Activated B cell treated with CpG ODN at 0.5 μM for 24 hours (primary cell): ENCODE results near the gene OR2T2. TPM values are rescaled to one million over a fixed set of nuclear protein-coding genes. Genes with fewer than 3 reads are reported as not detected.
"Not testable (repeated sequence)": the region's sequence is repeated elsewhere in the genome, so short reads cannot be mapped to it uniquely, and the experiment has no call there.

Experiments
- ATAC-seq: fragments of 200-7000 bp; cut with Tn5 transposase; one replicate; pipeline ENCODE4 v1.10.0; 2021; ENCODE audit warnings: low read depth, mild to moderate bottlenecking, moderate library complexity
- CTCF ChIA-PET: fragments of 350-600 bp; sonication (Branson Sonifier 250); formaldehyde crosslinking; loops from one replicate; lab custom pipeline; 2021; ENCODE audit warnings: antibody characterized with exemption; lab: Charles Lee
- POLR2A ChIA-PET: fragments of 350-600 bp; sonication (Branson Sonifier 250); formaldehyde crosslinking; loops from one replicate; lab custom pipeline; 2021; ENCODE audit warnings: antibody characterized with exemption; lab: Charles Lee
- DNase-seq: peaks from one replicate; pipeline ENCODE4 v3.0.0; 2022
- H3K27ac Mint-ChIP-seq: one replicate; pipeline ENCODE4 v1.8.0; 2020; ENCODE audit warnings: mixed read lengths
- H3K27me3 Mint-ChIP-seq: one replicate; pipeline ENCODE4 v1.8.0; 2021; ENCODE audit warnings: mixed read lengths
- H3K36me3 Mint-ChIP-seq: one replicate; pipeline ENCODE4 v1.8.0; 2021; ENCODE audit warnings: low read depth, mixed read lengths
- H3K4me1 Mint-ChIP-seq: one replicate; pipeline ENCODE4 v1.8.0; 2021; ENCODE audit warnings: mixed read lengths
- H3K4me3 Mint-ChIP-seq: one replicate; pipeline ENCODE4 v1.8.0; 2020; ENCODE audit warnings: mild to moderate bottlenecking, mixed read lengths
- H3K9me3 Mint-ChIP-seq: one replicate; pipeline ENCODE4 v1.8.0; 2020; ENCODE audit warnings: mixed read lengths
- intact Hi-C: fragments of 100-400 bp; cut with micrococcal nuclease; formaldehyde crosslinking; loops from one replicate; pipeline ENCODE4 v1.15.1; 2024
- total RNA-seq: library from RNA; stranded (reverse); gene quantifications from 2 replicates; pipeline ENCODE4 v1.2.3, GENCODE V29; 2022
- TF ChIP-seq, protein P1 (sequence below): fragments of 200-600 bp; IDR thresholded peaks from one replicate; pipeline ENCODE4 v1.8.0; 2022; ENCODE audit warnings: antibody characterized with exemption, mild to moderate bottlenecking

Gene OR2T2
- total RNA-seq, 1 donor from 2014 or later: 4.1 TPM

DNA sequence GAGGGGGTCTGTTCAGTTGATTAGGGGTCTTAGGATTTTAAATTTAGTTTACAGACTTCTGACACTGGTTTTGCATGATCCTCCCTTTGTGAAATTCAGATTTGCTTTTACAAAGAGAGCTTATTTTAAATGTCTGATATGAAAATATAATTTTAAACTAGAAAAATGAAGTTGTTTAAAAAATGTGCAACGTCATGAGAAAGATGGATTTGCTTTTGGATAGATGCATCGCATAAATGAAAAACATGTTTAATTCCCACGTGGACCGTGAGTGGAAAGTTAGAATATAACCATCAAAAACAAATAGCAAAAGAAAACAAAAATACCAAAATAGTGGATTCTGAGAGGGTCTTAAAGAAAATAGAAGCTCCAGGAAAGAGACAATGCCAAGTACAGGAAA is 25.7 kb downstream of the OR2T2 start:
- Mint-ChIP-seq H3K27ac (no peak overlapping the region), H3K9me3 (no peaks in the 10 kb centered on the region), H3K4me1 (no peaks in the 10 kb centered on the region), H3K36me3 (no peaks in the 10 kb centered on the region), H3K4me3 (no peak overlapping the region), H3K27me3 (no peaks in the 10 kb centered on the region)
- no peak for ATAC-seq
- ChIA-PET POLR2A (no interaction called here), CTCF (no interaction called here)
- no peak for DNase-seq
- intact Hi-C loops: no loop called here
- TF ChIP-seq, protein P1, sequence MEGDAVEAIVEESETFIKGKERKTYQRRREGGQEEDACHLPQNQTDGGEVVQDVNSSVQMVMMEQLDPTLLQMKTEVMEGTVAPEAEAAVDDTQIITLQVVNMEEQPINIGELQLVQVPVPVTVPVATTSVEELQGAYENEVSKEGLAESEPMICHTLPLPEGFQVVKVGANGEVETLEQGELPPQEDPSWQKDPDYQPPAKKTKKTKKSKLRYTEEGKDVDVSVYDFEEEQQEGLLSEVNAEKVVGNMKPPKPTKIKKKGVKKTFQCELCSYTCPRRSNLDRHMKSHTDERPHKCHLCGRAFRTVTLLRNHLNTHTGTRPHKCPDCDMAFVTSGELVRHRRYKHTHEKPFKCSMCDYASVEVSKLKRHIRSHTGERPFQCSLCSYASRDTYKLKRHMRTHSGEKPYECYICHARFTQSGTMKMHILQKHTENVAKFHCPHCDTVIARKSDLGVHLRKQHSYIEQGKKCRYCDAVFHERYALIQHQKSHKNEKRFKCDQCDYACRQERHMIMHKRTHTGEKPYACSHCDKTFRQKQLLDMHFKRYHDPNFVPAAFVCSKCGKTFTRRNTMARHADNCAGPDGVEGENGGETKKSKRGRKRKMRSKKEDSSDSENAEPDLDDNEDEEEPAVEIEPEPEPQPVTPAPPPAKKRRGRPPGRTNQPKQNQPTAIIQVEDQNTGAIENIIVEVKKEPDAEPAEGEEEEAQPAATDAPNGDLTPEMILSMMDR: no peak

DNA sequence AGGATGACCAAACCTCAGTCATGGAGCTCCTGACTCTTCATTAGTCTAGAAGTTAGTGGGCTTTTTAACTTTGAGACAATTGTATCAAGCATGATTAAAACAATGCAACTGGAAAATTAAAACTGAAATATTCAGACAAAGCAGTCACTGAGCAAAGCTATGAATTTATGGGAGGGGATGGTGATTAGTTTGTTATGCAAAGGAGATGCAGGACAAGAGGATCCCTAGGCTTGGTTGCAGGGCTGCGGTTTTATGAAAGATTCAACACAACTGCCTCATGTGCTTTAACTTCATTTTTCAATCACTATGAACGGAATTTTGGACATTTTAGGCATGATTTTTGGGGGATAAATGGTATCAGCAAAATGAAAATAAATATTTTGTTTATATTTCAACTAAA is 26.7 kb downstream of the OR2T2 start:
- H3K4me3 Mint-ChIP-seq, DNase-seq, ATAC-seq, H3K4me1 Mint-ChIP-seq, POLR2A ChIA-PET, H3K27me3 Mint-ChIP-seq, H3K36me3 Mint-ChIP-seq, CTCF ChIA-PET, H3K9me3 Mint-ChIP-seq, H3K27ac Mint-ChIP-seq, intact Hi-C loops: not testable (repeated sequence)

DNA sequence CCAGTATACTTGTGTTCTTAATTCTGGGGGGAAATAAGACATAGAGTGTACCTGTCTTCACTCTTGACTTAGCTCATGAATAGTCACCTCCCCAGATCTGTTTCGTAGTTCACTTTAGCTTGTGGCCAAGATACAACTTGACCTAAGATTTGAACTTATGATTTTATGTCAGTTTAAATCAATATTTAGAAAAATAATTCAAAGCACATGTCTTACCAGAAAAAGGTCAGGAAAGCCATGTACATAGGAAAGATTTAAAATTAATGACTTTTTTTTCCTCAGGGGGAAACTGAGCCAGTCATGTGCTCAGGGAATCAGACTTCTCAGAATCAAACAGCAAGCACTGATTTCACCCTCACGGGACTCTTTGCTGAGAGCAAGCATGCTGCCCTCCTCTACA is 27.6 kb downstream of the OR2T2 start, which contains the start of gene OR2T3:
TSS of gene OR2T3 (plus strand) at position 301 of the 400 bp plus-strand sequence. CDS start at position 301, 0 bp downstream.
- DNase-seq, H3K27ac Mint-ChIP-seq, H3K4me3 Mint-ChIP-seq, POLR2A ChIA-PET, intact Hi-C loops, H3K4me1 Mint-ChIP-seq, H3K27me3 Mint-ChIP-seq, H3K36me3 Mint-ChIP-seq, ATAC-seq, CTCF ChIA-PET, H3K9me3 Mint-ChIP-seq: not testable (repeated sequence)

DNA sequence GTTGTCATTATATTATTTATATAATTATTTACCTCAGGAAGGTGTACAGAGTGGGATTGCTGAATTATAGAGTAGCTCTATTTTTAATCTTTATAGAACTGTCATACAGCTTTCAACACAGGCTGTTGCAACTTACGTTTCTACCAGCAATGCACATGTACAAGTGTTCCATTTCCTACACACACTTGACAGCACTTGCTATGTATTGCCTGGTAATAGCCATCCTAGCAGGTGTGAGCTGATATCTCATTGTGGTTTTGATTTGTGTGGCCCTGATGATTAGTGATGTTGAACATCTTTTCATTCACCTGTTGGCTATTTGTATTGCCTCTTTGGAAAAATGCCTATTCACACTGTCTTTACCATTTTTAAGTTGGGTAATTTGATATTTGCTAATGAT is 30.2 kb downstream of the OR2T2 start:
- ATAC-seq, POLR2A ChIA-PET: not testable (repeated sequence)

DNA sequence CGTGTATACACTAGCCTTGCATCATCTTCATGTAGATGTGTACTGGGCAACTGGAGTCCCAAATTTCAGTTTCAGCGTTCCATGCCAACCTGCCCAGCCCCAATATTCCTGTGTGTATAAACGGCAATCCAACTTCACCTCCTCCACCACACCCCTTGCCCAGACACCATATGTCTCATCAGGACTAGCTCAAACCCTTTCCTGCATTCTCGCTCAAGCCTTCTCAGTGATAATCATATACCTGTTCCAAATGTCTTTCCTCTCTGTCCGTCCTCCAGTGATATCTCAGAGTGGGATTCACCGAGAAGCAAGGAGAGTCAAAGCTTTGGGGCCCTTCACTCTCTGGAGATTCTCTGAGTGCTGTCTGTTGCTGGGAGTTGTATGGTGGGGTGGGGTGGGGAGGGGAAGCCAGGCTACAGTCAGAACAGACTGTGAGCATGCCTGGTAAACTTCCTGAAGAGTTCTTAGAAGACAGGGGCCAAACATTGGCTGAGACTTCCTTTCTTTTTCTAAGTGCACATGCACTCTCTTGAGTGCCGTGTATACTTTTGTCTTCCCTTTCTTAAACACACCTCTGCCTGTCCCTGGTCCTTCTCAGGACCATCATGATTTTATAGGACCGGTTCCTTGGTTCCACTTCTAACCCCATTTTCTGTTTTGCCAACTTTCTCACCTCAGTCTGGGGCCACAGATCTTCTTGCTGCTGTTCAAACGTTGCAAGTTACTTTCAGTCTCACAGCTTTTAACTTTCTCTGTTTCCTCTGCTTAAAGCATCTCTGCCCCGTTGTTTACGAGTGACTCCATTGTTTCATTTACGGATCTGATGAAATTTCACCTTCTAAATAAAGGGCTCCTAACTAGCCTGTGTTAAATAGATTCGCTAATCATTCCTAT is 36.5 kb downstream of the OR2T2 start:
- H3K4me3 Mint-ChIP-seq: peak overlapping the region; percentile 52
- DNase-seq, H3K36me3 Mint-ChIP-seq, H3K27ac Mint-ChIP-seq, CTCF ChIA-PET, H3K9me3 Mint-ChIP-seq, H3K4me1 Mint-ChIP-seq, ATAC-seq, POLR2A ChIA-PET, H3K27me3 Mint-ChIP-seq, intact Hi-C loops: not testable (repeated sequence)

More for the DNA sequence above, 30.2 kb downstream of the OR2T2 start:
- H3K27ac Mint-ChIP-seq, H3K4me1 Mint-ChIP-seq, H3K36me3 Mint-ChIP-seq, H3K27me3 Mint-ChIP-seq, DNase-seq, CTCF ChIA-PET, H3K4me3 Mint-ChIP-seq, intact Hi-C loops, H3K9me3 Mint-ChIP-seq: not testable (repeated sequence)

DNA sequence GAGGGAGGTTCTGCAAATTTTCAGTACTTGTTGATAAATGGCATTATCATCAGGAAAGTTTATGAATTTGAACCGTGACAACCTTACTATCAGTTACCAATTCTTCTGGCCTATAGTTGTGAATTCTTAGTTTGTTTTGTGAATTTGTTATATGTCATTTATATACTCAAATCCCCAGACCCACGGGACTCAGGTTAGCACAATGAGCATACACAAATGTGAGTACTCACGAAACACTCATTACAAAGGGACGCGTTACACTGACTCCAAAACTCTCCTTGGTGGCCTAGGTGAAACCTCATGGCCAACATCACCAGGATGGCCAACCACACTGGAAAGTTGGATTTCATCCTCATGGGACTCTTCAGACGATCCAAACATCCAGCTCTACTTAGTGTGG is 42.9 kb downstream of the OR2T2 start, which contains the start of gene OR2T5:
TSS of gene OR2T5 (plus strand) at position 301 of the 400 bp plus-strand sequence. CDS start at position 301, 0 bp downstream.
- intact Hi-C loops, H3K27ac Mint-ChIP-seq, H3K4me1 Mint-ChIP-seq, H3K27me3 Mint-ChIP-seq, DNase-seq, H3K4me3 Mint-ChIP-seq, H3K9me3 Mint-ChIP-seq, POLR2A ChIA-PET, ATAC-seq, CTCF ChIA-PET, H3K36me3 Mint-ChIP-seq: not testable (repeated sequence)

DNA sequence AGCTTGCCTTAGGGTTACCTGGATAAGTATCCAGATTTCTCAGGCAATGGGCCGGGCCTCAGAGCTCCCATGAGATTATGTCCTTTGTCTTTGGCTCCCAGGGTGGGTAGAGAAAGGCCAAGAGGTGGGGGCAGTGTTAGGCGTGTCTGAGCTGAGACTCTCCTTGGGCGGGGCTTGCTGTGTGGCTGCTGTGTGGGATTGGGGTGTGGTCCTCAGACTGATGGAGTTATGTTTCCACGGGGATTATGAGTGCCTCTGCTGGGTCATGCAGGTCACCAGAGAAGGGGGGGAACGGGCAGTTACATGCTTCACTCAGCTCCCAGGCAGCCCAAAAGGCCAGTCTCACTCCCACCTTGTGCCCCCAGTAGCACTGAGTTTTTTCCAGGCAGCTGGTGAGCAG is 51.2 kb downstream of the OR2T2 start:
- intact Hi-C loops, H3K4me3 Mint-ChIP-seq, ATAC-seq, H3K27ac Mint-ChIP-seq, H3K36me3 Mint-ChIP-seq, H3K4me1 Mint-ChIP-seq, POLR2A ChIA-PET, H3K9me3 Mint-ChIP-seq, H3K27me3 Mint-ChIP-seq, CTCF ChIA-PET, DNase-seq: not testable (repeated sequence)

DNA sequence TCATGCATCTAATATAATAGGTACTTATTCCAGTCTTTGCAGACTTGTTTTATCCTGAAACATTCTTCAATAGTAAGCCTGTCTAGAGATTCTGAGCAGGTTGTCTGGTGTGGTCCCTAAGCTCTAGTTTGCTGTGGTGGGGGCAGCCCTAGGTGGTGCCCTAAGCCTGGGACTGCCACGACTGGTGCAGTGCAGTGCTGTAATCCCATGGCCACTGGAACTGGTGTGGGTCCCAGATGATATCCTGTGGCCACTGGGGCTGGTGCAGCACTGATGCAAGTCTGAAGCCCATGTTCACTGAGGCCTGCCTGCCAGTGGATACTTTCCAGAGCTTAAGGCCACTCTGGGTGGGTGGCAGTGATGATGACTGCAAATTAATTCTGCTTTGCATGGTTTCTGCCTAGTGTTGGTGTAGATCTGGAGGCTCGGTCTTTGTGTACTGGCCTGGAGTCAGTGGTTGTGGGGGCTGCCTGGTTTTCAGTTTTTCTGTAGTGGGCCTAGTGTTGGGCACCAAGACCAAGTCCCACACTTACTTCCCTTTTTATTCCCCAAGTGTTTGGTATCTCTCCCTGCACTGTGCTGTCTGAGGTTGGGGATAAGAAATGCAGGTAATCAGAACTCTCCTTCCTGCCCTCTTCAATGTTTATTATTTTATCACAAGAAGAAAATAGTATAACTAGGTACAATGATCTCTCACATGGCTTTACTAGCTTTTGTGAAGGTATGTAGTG is 55.0 kb downstream of the OR2T2 start:
- H3K9me3 Mint-ChIP-seq, H3K4me1 Mint-ChIP-seq, DNase-seq, CTCF ChIA-PET, POLR2A ChIA-PET, intact Hi-C loops, H3K27ac Mint-ChIP-seq, H3K27me3 Mint-ChIP-seq, ATAC-seq, H3K4me3 Mint-ChIP-seq, H3K36me3 Mint-ChIP-seq: not testable (repeated sequence)

Other genes starting within 250 kb of the OR2T2 start
- not detected in 2 replicates for gene OR2M3, start 248.4 kb upstream of the OR2T2 start, total RNA-seq
- gene OR2M4, start 214.2 kb upstream of the OR2T2 start, total RNA-seq: not detected in 2 replicates
- gene OR2T33, start 167.7 kb upstream of the OR2T2 start, total RNA-seq: not detected in 2 replicates
- gene OR2T12, start 142.2 kb upstream of the OR2T2 start, total RNA-seq: not detected in 2 replicates
- not detected in 2 replicates for gene OR2M7, start 121.1 kb upstream of the OR2T2 start, total RNA-seq
- gene OR14C36, start 96.9 kb upstream of the OR2T2 start, total RNA-seq: not detected in 2 replicates
- not detected in 2 replicates for gene OR2T4, start 84.0 kb upstream of the OR2T2 start, total RNA-seq
- not detected in 2 replicates for gene OR2T6, start 69.9 kb upstream of the OR2T2 start, total RNA-seq
- gene OR2T1, start 42.6 kb upstream of the OR2T2 start, total RNA-seq: not detected in 2 replicates
- gene OR2T3, start 27.7 kb downstream of the OR2T2 start, total RNA-seq: 1.00 and 1.5 TPM in 2 replicates
- gene OR2T5, start 43.0 kb downstream of the OR2T2 start, total RNA-seq: not detected in 2 replicates
- gene OR2G6, start 62.4 kb downstream of the OR2T2 start, total RNA-seq: 0.59 and 1.00 TPM in 2 replicates
- gene OR2T29, start 117.1 kb downstream of the OR2T2 start, total RNA-seq: 2.0 and 2.1 TPM in 2 replicates
- 0.54 and 0.80 TPM in 2 replicates for gene OR2T34, start 129.1 kb downstream of the OR2T2 start, total RNA-seq
- 1.4 and 3.1 TPM in 2 replicates for gene OR2T10, start 152.1 kb downstream of the OR2T2 start, total RNA-seq
- 1.7 and 4.3 TPM in 2 replicates for gene OR2T11, start 189.5 kb downstream of the OR2T2 start, total RNA-seq
- 0.29 and 1.6 TPM in 2 replicates for gene OR2T35, start 199.6 kb downstream of the OR2T2 start, total RNA-seq
- gene OR2T27, start 209.9 kb downstream of the OR2T2 start, total RNA-seq: 0.22 TPM in 1 of 2 replicates, not detected in the other